WTC11 (cell line): ENCODE data around the gene SYCP2.

Experiments used
- ATF2 ChIP-seq: sonication (generic); formaldehyde crosslinking; IDR thresholded peaks from 2 replicates; pipeline ENCODE4 v1.8.1; 2022; ENCODE audit warnings: low read depth, missing genetic modification reagents, borderline replicate concordance
- CBFB ChIP-seq: sonication (generic); formaldehyde crosslinking; IDR thresholded peaks from 2 replicates; pipeline ENCODE4 v1.8.1; 2022; ENCODE audit warnings: mild to moderate bottlenecking, low read depth, missing genetic modification reagents
- CTCF ChIP-seq: fragments of 200-600 bp; IDR thresholded peaks from 2 replicates; pipeline ENCODE4 v1.8.0; 2022; ENCODE audit warnings: antibody characterized with exemption
- FOXP4 ChIP-seq: sonication (generic); formaldehyde crosslinking; IDR thresholded peaks from 2 replicates; pipeline ENCODE4 v1.8.0; 2022; ENCODE audit warnings: mild to moderate bottlenecking, missing genetic modification reagents
- JUN ChIP-seq: sonication (generic); formaldehyde crosslinking; IDR thresholded peaks from 2 replicates; pipeline ENCODE4 v1.8.0; 2023; ENCODE audit warnings: mild to moderate bottlenecking, missing genetic modification reagents
- MAX ChIP-seq: sonication (generic); formaldehyde crosslinking; IDR thresholded peaks from 2 replicates; pipeline ENCODE4 v1.8.0; 2022; ENCODE audit warnings: mild to moderate bottlenecking, missing genetic modification reagents
- SMAD3 ChIP-seq: sonication (generic); formaldehyde crosslinking; IDR thresholded peaks from 2 replicates; pipeline ENCODE4 v1.8.0; 2022; ENCODE audit warnings: missing genetic modification reagents, mild to moderate bottlenecking, borderline replicate concordance
- ZNF219 ChIP-seq: sonication (generic); formaldehyde crosslinking; IDR thresholded peaks from 2 replicates; pipeline ENCODE4 v1.8.0; 2023; ENCODE audit warnings: missing genetic modification reagents, mild to moderate bottlenecking, borderline replicate concordance
- ZNF263 ChIP-seq: sonication (generic); formaldehyde crosslinking; IDR thresholded peaks from 2 replicates; pipeline ENCODE4 v1.8.1; 2022; ENCODE audit warnings: low read depth, mild to moderate bottlenecking, moderate library complexity, missing genetic modification reagents
- ZSCAN18 ChIP-seq: fragments of 250-450 bp; sonication (Bioruptor Pico); IDR thresholded peaks from 2 replicates; pipeline ENCODE4 v2.1.2; 2022; ENCODE audit warnings: mild to moderate bottlenecking, moderate library complexity

GRCh38 chr20:59830665-59831023 lies 102.8 kb downstream of the SYCP2 start:
- TF ChIP-seq CTCF: no peak
- no peak for TF ChIP-seq ZNF219
- no peak for TF ChIP-seq SMAD3
- no peak for TF ChIP-seq ZNF263 (CRISPR knock-in tag)
- no peak for TF ChIP-seq FOXP4
- no peak for TF ChIP-seq CBFB (CRISPR knock-in tag)
- TF ChIP-seq MAX (CRISPR knock-in tag): no peak
- no peak for TF ChIP-seq ATF2 (CRISPR knock-in tag)
- no peak for TF ChIP-seq JUN (CRISPR knock-in tag)
- TF ChIP-seq ZSCAN18 (CRISPR knock-in tag): no peak
